HEK293T (cell line): ENCODE data around the gene EXOC6B.

ENCODE experiments used
- BHLHE40 ChIP-seq: fragments of 450-650 bp; IDR thresholded peaks from 2 replicates; pipeline ENCODE4 v1.6.1; 2016; ENCODE audit warnings: mild to moderate bottlenecking, moderate library complexity, borderline replicate concordance
- ELF4 ChIP-seq: fragments of 450-650 bp; IDR thresholded peaks from 2 replicates; pipeline ENCODE4 v1.6.1; 2017; ENCODE audit warnings: antibody characterized with exemption
- FOXM1 ChIP-seq: fragments of 450-650 bp; IDR thresholded peaks from 2 replicates; pipeline ENCODE4 v1.6.1; 2017; ENCODE audit warnings: mild to moderate bottlenecking, borderline replicate concordance
- HDGF ChIP-seq: fragments of 450-650 bp; IDR thresholded peaks from 2 replicates; pipeline ENCODE4 v1.6.1; 2017; ENCODE audit warnings: antibody characterized with exemption, borderline replicate concordance
- NFRKB ChIP-seq: fragments of 450-650 bp; IDR thresholded peaks from 2 replicates; pipeline ENCODE4 v1.6.1; 2016; ENCODE audit warnings: mild to moderate bottlenecking, moderate library complexity
- SP1 ChIP-seq: fragments of 450-650 bp; IDR thresholded peaks from 2 replicates; pipeline ENCODE4 v1.6.1; 2017
- TARDBP ChIP-seq: fragments of 450-650 bp; IDR thresholded peaks from 2 replicates; pipeline ENCODE4 v1.6.1; 2016
- ZNF384 ChIP-seq: fragments of 450-650 bp; IDR thresholded peaks from 2 replicates; pipeline ENCODE4 v1.6.1; 2016

DNA sequence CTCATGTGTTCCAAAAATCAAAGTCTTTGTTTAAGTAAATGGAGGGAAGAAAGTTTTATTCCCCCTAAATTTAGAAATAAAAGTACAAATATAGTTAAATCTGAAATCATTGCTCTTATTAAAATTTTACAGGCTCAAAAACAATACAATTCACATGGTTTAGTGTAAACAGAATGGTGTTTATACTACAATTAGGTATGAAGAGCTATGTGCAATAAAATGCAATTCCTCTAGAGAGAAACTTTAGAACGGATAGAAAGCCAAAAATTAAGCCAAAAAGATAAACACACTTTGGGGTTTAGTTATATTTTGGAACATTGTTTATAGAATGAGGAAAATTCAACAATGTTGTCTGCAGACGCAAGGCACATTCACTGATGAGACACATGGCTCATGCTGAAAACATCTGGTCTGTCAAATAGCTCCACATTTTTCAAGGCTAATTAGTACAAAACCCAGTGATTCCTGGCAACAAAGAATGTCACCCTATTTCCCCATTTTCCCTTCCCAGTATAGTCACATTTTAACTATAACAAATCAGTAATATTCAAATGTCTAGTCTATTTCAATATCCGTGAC is 103.3 kb downstream of the EXOC6B start:
- TF ChIP-seq NFRKB: no peak
- no peak for TF ChIP-seq TARDBP
- TF ChIP-seq FOXM1: no peak
- no peak for TF ChIP-seq BHLHE40
- no peak for TF ChIP-seq SP1
- TF ChIP-seq HDGF: no peak
- TF ChIP-seq ELF4: no peak
- TF ChIP-seq ZNF384: no peak
